NCI-H187 treated with DMSO at 0.1 percent for 48 hours (cell line): ENCODE data around the gene KIF25.
"Not testable (repeated sequence)": the region's sequence is repeated elsewhere in the genome, so short reads cannot be mapped to it uniquely, and the experiment has no call there.

Experiments used
- DNase-seq: peaks from one replicate; lab custom pipeline; 2025; lab: John Stamatoyannopoulos, UW

Gene KIF25

GRCh38 chr6:167975458-167975857, 22.0 kb upstream of the KIF25 start:
- no peak for DNase-seq

- not testable (repeated sequence) for DNase-seq
Observed at GRCh38 chr6:167976116-167976657, 21.3 kb upstream of the KIF25 start.

- DNase-seq = no peak
Observed at GRCh38 chr6:167976708-167977107, 20.8 kb upstream of the KIF25 start.

- no peak for DNase-seq
Observed at GRCh38 chr6:167977717-167978467, 19.6 kb upstream of the KIF25 start.

GRCh38 chr6:167978607-167979006, 18.9 kb upstream of the KIF25 start:
- no peak for DNase-seq

GRCh38 chr6:167979436-167980139, 17.9 kb upstream of the KIF25 start:
- no peak for DNase-seq

- DNase-seq = no peak
Observed at GRCh38 chr6:167980911-167981580, 16.4 kb upstream of the KIF25 start.

GRCh38 chr6:167981916-167982462, 15.5 kb upstream of the KIF25 start:
- no peak for DNase-seq

- no peak for DNase-seq
Observed at GRCh38 chr6:167984144-167984719, 13.2 kb upstream of the KIF25 start.

GRCh38 chr6:167984876-167985604, 12.4 kb upstream of the KIF25 start:
- DNase-seq = no peak

- DNase-seq = no peak
Observed at GRCh38 chr6:167985911-167986595, 11.4 kb upstream of the KIF25 start.

- no peak for DNase-seq
Observed at GRCh38 chr6:167987396-167988153, 9.9 kb upstream of the KIF25 start.

- no peak for DNase-seq
Observed at GRCh38 chr6:167988154-167988495, 9.3 kb upstream of the KIF25 start.

- no peak for DNase-seq
Observed at GRCh38 chr6:167988945-167989841, 8.3 kb upstream of the KIF25 start.

GRCh38 chr6:167990016-167990945, 7.2 kb upstream of the KIF25 start:
- no peak for DNase-seq

- DNase-seq = no peak
Observed at GRCh38 chr6:167993169-167993568, 4.3 kb upstream of the KIF25 start.

GRCh38 chr6:167993831-167994230, 3.6 kb upstream of the KIF25 start:
- DNase-seq = no peak

GRCh38 chr6:167995302-167995701, 2.2 kb upstream of the KIF25 start:
- DNase-seq = no peak
